Immature natural killer cell (primary cell): ENCODE data around the gene ABCB9. TPM values are rescaled to one million over a fixed set of nuclear protein-coding genes. Genes with fewer than 3 reads are reported as not detected.

Experiments
- DNase-seq, 3 donors: peaks; one replicate each; pipeline ENCODE4 v3.0.0; 2022; ENCODE audit warnings: mixed read lengths in 1 of 3
- H3K27ac Mint-ChIP-seq, 6 donors: one replicate each; pipeline ENCODE4 v1.8.0; 2020; ENCODE audit warnings: mixed read lengths in 6 of 6, mild to moderate bottlenecking in 5 of 6, inconsistent platforms in 4 of 6, moderate library complexity in 3 of 6
- H3K27me3 Mint-ChIP-seq, 3 donors: one replicate each; pipeline ENCODE4 v1.8.0; 2020 to 2021; ENCODE audit warnings: low read depth in 3 of 3, mild to moderate bottlenecking in 3 of 3, mixed read lengths in 3 of 3, moderate library complexity in 3 of 3, inconsistent platforms in 1 of 3
- H3K36me3 Mint-ChIP-seq, 3 donors: one replicate each; pipeline ENCODE4 v1.8.0; 2020; ENCODE audit warnings: mixed read lengths in 3 of 3, inconsistent platforms in 2 of 3, mild to moderate bottlenecking in 2 of 3
- H3K4me1 Mint-ChIP-seq, 2 donors: one replicate each; pipeline ENCODE4 v1.8.0; 2020; ENCODE audit warnings: inconsistent platforms in 2 of 2, mild to moderate bottlenecking in 2 of 2, mixed read lengths in 2 of 2, moderate library complexity in 1 of 2
- H3K4me3 Mint-ChIP-seq, 5 donors: one replicate each; pipeline ENCODE4 v1.8.0; 2020; ENCODE audit warnings: mild to moderate bottlenecking in 5 of 5, mixed read lengths in 5 of 5, inconsistent platforms in 3 of 5, moderate library complexity in 3 of 5
- H3K9me3 Mint-ChIP-seq, 6 donors: one replicate each; pipeline ENCODE4 v1.8.0; 2020; ENCODE audit warnings: mild to moderate bottlenecking in 6 of 6, mixed read lengths in 6 of 6, inconsistent platforms in 4 of 6, moderate library complexity in 3 of 6
- polyA plus RNA-seq, 3 donors: library from polyadenylated mRNA; unstranded; fragments of 300-500 nt; fragmentation: Illumina TruSeq; gene quantifications; one replicate each; pipeline ENCODE4 v1.2.3, GENCODE V29; 2021

ABCB9 gene
- polyA plus RNA-seq, 3 donors from 2014 or later: 0.31 to 0.44 TPM; not detected in 1

DNA sequence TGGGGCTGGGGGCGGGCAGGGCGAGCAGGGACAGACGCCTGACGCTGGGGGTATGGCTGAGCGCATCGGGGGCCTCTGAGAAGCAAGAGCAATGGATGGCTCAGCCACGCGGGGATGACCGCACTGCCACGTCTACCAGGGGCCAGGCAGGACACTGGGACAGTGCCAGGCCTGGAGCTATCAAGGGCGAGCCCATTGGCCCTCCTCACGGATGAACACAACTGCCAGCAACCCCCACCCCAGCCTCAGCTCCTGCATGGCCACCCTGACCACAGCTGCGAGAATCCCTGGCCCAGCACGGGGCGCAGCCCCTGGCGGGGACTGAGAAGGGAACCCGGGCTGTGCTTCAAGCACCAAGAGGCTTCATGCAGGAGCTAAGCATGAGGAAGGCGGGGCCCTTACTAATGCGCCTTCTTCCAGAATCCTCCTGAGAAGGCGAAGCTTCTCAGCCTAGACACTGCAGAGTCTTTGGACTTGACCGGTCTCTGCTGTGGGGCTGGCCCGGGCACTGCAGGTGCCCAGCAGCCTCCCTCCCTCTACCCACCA lies 23.7 kb upstream of the ABCB9 start:
- H3K27ac Mint-ChIP-seq: no peak overlapping the region
- H3K4me3 Mint-ChIP-seq: no peak overlapping the region
- peaks cover 0 to 5% (median 2%) of the 10 kb centered on the region in 3 donors for H3K36me3 Mint-ChIP-seq
- H3K4me1 Mint-ChIP-seq: peaks cover 3 to 5% of the 10 kb centered on the region in 2 donors
- H3K9me3 Mint-ChIP-seq: no peaks in the 10 kb centered on the region
- peaks cover 0 to 5% (median 0%) of the 10 kb centered on the region in 3 donors for H3K27me3 Mint-ChIP-seq
- DNase-seq: no peak

DNA sequence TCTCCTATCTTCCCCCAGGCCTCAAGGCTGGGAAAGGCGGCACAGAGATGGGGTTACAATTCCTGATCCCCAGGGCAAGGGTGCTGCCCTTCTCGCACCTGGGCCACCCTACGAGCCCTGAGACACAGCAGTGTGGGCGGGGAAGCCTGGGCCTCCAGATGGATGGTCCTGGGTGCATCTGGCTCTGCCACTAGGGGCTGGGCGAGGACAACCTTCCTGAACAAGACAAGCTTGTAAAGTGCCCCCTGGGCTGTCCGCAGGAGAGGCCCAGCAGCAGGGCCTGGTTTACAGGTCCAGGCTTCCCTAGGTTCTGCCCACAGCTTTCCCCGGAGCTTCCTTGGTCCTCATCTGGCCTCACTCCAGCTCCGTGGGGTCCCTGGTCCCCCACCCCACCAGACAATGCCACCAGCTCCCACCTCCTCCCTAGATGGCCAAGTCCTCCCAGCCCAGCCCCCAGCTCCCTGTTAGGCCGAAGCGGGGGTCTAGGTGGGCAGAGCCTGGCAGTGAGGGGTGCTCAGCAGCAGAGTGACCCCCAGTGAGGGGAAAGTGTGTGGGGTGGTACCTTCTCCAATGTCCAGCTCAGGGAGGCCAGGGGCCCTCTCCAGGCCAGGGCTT lies 23.1 kb upstream of the ABCB9 start:
- Mint-ChIP-seq H3K27ac (no peak overlapping the region), H3K4me3 (no peak overlapping the region), H3K4me1 (peaks cover 9 to 11% of the 10 kb centered on the region in 2 donors), H3K9me3 (no peaks in the 10 kb centered on the region), H3K36me3 (peaks cover 0 to 8% (median 5%) of the 10 kb centered on the region in 3 donors), H3K27me3 (peaks cover 0 to 5% (median 0%) of the 10 kb centered on the region in 3 donors)
- DNase-seq: no peak

- Mint-ChIP-seq H3K4me3 (no peak overlapping the region), H3K27ac (no peak overlapping the region), H3K27me3 (peaks cover 0 to 5% (median 0%) of the 10 kb centered on the region in 3 donors), H3K4me1 (peaks cover 16 to 17% of the 10 kb centered on the region in 2 donors), H3K36me3 (peaks cover 0 to 11% (median 5%) of the 10 kb centered on the region in 3 donors), H3K9me3 (no peaks in the 10 kb centered on the region)
- no peak for DNase-seq
Observed at GRCh38 chr12:122988612-122989212, 22.4 kb upstream of the ABCB9 start.

GRCh38 chr12:122988036-122988435 lies 21.8 kb upstream of the ABCB9 start:
- Mint-ChIP-seq H3K9me3 (no peaks in the 10 kb centered on the region), H3K4me1 (peaks cover 22 to 23% of the 10 kb centered on the region in 2 donors), H3K36me3 (peaks cover 0 to 11% (median 5%) of the 10 kb centered on the region in 3 donors), H3K27ac (no peak overlapping the region), H3K27me3 (peaks cover 0 to 5% (median 0%) of the 10 kb centered on the region in 3 donors), H3K4me3 (no peak overlapping the region)
- DNase-seq: no peak

DNA sequence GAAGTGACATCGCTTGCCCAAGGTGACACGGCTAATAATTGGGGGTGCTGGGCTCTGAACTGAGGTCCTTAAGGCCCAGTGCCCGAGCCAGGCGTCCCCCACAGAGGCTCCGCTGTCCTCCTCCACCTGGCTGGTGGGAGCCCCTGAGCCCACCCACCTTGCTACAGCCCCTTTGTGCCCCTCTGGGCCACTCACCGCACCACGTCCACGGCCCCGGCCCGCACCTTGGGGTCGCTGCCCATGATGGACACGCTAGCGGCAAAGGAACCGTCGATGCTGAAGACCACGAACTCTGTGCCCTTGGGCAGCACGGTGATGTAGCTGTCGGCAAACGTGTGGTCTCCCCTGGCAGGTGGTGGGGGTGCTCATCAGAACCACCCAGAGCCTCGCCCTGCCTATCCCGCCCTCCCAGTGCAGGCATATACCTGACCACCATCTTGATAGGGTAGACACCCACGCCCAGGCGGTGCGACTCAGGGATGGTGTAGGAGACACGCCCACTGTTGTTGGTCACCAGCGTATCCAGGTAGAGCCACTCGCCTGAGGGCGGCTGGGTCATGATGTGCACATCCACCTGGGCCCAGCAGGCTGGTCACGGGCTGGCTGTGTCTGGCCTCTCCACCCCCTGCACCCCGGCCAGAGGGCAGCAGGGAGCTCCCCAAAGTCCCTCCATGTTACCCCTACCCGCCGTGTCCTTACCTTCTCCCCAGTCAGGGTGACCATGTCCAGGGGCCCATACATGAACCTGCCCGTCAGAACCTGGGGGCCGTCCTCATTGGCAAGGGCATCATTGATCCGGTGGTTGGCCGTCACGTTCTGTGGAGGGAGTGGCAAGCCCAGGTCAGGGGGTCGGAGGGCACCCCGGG lies 21.1 kb upstream of the ABCB9 start:
- H3K4me3 Mint-ChIP-seq: no peak overlapping the region
- peak overlapping the region in 1 of 6 donors; percentile 23 for H3K27ac Mint-ChIP-seq
- DNase-seq: no peak
- H3K9me3 Mint-ChIP-seq: no peaks in the 10 kb centered on the region
- H3K27me3 Mint-ChIP-seq: peaks cover 0 to 6% (median 3%) of the 10 kb centered on the region in 3 donors
- peaks cover 0 to 11% (median 5%) of the 10 kb centered on the region in 3 donors for H3K36me3 Mint-ChIP-seq
- H3K4me1 Mint-ChIP-seq: peaks cover 28 to 31% of the 10 kb centered on the region in 2 donors

DNA sequence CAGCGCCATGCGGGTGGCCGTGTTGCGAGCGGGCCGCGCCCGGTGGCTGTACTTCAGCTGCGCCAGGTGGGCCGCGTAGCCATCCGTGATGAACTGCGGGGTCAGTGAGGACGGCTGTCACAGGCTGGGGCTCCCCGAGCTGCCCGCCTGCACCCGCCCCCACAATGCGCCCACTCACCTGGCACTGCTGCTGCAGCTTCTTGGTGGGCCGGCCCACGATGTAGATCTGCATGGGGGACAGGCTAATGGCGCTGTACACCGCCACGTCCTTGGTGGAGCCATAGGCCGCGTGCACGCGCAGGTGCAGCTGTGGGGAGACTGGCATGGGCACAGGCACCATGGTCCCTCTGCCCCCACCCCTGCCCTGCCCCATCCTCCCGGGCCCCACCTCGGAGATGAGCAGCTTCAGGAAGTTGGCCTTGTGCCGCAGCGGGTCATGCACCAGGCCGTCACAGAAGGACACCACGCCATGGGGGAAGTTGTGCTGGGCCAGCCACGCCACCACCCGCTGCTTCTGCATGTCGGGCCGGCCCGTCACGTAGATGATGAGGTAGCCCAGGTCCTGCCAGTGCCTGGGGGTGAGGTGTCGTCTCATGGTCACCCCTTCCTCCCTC lies 20.1 kb upstream of the ABCB9 start:
- peaks cover 0 to 11% (median 5%) of the 10 kb centered on the region in 3 donors for H3K36me3 Mint-ChIP-seq
- H3K4me1 Mint-ChIP-seq: peaks cover 38 to 40% of the 10 kb centered on the region in 2 donors
- no peak for DNase-seq
- no peaks in the 10 kb centered on the region for H3K9me3 Mint-ChIP-seq
- no peak overlapping the region for H3K4me3 Mint-ChIP-seq
- H3K27me3 Mint-ChIP-seq: peaks cover 0 to 7% (median 3%) of the 10 kb centered on the region in 3 donors
- no peak overlapping the region for H3K27ac Mint-ChIP-seq

DNA sequence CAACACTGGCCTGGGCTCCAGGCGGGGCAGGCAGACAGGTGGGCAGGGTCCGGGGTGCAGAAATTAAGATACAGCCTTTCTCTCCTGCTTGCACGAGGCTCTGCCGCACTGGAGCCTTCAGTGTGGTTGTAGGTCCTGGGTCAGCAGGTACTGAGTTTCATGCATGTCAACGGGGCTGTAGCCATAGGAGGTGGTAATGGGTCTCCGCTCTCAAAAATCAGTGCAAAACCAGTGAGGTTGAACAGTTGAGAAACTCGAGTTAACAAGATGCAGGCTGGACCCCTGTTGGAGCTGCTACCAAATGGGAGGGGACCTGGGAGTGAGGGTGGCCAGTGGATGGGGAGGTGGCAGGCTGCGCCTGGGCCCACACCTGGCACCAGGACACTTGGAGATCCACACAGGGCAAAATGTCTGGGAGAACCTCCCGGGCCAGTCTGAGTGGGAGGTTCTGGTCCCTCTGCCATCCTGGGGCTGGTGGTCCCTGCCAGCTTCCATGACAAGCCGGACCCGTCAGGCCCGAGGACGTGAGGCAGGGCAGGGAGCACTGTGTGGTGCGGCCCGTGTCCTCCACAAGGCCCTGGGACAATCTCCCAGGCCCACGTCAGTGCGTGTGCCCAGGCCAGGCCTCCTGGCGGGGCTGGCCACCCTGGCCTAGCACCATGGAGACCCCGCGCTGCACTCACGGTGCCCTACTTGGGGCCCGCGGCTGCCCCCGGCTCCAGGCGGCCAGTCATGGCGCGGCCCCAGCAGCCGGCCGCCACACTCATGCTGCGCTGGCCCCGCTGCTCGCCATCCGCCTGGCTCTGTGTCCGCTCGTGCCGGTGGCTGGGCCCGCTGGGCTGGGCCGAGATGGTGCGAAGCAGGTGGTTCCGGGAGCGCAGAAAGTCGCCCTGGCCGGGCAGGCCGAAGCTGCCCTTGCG lies 19.3 kb upstream of the ABCB9 start:
- H3K4me1 Mint-ChIP-seq: peaks cover 38 to 45% of the 10 kb centered on the region in 2 donors
- no peak for DNase-seq
- H3K27me3 Mint-ChIP-seq: peaks cover 0 to 5% (median 3%) of the 10 kb centered on the region in 3 donors
- H3K27ac Mint-ChIP-seq: peak overlapping the region in 3 of 6 donors; percentile 17 to 81 (median 28)
- peaks cover 0 to 11% (median 5%) of the 10 kb centered on the region in 3 donors for H3K36me3 Mint-ChIP-seq
- H3K9me3 Mint-ChIP-seq: no peaks in the 10 kb centered on the region
- H3K4me3 Mint-ChIP-seq: peak overlapping the region in 1 of 5 donors; percentile 42

DNA sequence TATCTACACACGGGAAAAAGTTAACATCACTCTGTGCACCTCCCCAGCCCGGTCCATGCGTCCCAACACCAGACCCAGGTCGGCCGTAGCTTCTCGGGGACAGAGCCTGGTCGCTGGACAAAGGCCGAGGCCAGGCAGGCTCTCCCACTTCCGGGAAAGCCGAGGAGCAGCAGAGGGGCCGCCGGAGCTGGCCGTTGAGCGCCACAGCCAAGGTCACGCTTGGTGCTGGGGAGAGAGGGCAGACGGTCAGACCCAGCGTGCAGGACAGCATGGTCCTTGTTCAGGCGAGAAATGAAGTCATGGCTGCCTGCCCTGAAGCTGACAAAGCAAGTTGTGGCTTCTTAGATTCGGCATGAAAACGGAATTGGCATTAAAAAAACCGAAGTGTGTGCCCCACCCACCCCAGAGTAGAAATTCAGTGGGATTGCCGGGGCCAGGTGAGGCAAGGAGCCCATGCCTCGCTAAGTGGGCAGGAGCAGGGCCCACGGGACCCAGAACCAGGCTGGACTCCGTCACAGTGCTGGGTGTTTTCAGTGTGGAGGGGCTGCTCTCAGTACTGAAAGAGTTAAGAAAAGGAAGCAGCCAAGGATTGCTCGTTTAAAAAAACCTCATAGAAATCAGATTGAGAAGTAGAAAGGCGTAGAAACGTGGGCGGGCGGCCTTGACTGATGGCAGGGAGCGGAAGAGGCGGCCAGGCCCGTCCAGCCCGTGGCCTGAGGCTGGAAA lies 18.5 kb upstream of the ABCB9 start:
- Mint-ChIP-seq H3K4me3 (peak overlapping the region; percentile 41 to 58 (median 55)), H3K27me3 (peaks cover 0 to 10% (median 3%) of the 10 kb centered on the region in 3 donors), H3K4me1 (peaks cover 42 to 49% of the 10 kb centered on the region in 2 donors), H3K36me3 (peaks cover 0 to 11% (median 5%) of the 10 kb centered on the region in 3 donors), H3K9me3 (no peaks in the 10 kb centered on the region), H3K27ac (peak overlapping the region; percentile 76 to 86 (median 82))
- DNase-seq: no peak

DNA sequence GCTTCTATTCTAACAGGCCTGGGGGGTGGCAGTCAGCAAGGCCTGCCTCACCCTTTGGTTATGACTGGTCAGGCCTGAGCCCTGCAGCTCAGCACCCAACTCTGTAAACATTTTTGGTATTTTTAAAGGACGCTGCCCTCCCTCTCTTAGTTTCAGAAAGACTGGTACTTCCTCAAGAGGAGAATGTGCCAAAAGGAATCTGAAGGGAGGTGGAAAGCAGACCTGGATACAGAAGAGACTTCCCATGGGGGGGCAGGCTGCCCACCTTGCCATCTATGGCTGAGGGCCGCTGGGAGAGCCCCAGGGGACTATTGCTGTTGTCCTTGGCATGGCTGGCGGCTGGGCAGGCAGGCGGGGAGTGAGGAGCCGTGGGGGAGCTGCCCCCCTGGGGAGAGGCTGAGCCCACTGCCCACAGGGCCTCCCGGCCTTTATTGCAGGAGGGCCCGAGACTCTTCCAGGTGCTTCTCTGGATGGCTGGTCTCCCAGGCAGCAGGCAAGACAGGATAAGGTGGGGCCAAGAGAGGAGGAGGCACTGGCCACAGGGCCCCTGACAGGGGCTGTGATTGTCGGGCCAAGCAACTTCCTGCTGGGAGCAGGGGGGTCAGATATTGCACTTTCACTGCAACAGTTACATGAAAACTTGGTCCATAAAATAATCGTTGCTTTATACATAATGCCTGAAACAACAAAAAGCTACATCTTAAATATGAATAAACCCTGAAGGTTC lies 17.7 kb upstream of the ABCB9 start:
- H3K27ac Mint-ChIP-seq: peak overlapping the region; percentile 76 to 86 (median 82)
- peaks cover 48 to 54% of the 10 kb centered on the region in 2 donors for H3K4me1 Mint-ChIP-seq
- H3K36me3 Mint-ChIP-seq: peaks cover 0 to 11% (median 5%) of the 10 kb centered on the region in 3 donors
- H3K27me3 Mint-ChIP-seq: peaks cover 0 to 10% (median 3%) of the 10 kb centered on the region in 3 donors
- no peak for DNase-seq
- H3K4me3 Mint-ChIP-seq: peak overlapping the region; percentile 41 to 65 (median 55)
- H3K9me3 Mint-ChIP-seq: no peaks in the 10 kb centered on the region

DNA sequence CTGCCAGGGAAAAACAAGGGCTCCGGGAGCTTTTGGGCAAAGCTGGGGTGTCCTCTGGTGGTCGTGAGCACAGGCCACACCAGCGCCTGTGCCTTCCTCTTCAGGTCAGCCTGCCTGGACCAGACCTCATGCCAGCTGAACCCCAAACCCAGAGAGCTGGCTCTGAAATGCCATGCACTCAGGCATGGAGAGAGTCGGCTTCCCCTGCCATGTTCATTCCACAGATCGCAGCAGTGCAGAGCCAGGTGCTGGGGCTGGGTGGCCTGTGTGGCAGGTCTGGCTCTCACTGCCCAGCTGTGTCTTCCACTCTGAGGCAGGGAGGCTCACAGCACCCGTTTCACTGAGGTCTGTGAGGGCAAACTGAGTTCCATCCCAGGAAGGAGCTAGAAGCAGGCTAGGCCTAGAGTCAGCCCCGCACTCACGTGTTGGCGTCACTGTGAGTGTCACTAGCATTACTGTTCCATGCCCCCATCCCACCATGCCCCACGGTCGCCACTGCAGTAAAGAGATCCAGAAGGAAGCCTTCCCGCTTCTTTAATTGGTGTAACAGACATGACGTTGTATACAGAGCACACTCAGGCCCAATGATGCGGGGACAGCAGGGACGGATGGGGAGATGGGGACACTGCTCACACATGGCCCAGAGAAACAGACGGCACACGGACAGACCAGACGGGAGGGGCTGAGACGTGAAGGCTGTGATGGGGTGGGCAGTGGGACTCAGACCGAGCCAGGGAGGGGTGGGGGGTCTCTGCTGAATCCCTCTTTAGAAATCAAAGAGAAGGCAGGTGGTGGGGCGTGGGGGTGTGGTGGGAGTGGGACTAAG lies 16.9 kb upstream of the ABCB9 start:
- Mint-ChIP-seq H3K27ac (peak overlapping the region; percentile 53 to 86 (median 75)), H3K4me3 (peak overlapping the region; percentile 19 to 65 (median 40))

DNA sequence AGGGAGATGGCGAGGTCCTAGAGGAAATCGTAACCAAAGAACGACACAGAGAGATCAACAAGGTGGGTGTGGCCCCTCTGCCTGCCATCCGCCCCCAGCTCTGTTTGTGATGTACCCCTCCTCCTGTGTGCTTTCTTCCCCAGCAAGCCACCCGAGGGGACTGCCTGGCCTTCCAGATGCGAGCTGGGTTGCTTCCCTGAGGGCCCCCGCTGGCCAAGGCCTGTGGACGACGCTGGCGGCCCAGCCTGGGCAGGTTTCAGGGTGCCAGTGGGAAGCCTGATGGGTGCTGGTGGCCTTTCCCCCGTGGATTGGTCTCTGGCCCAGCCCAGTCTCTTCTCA lies 16.2 kb upstream of the ABCB9 start:
- no peak for DNase-seq
- H3K27ac Mint-ChIP-seq: peak overlapping the region in 3 of 6 donors; percentile 57 to 84 (median 83)
- peak overlapping the region; percentile 59 to 84 (median 65) for H3K4me3 Mint-ChIP-seq
- H3K36me3 Mint-ChIP-seq: peaks cover 0 to 11% (median 5%) of the 10 kb centered on the region in 3 donors
- H3K27me3 Mint-ChIP-seq: peaks cover 0 to 10% (median 4%) of the 10 kb centered on the region in 3 donors
- peaks cover 48 to 58% of the 10 kb centered on the region in 2 donors for H3K4me1 Mint-ChIP-seq
- H3K9me3 Mint-ChIP-seq: no peaks in the 10 kb centered on the region

More for the DNA sequence above, 16.9 kb upstream of the ABCB9 start:
- no peak for DNase-seq
- no peaks in the 10 kb centered on the region for H3K9me3 Mint-ChIP-seq
- peaks cover 48 to 56% of the 10 kb centered on the region in 2 donors for H3K4me1 Mint-ChIP-seq
- H3K36me3 Mint-ChIP-seq: peaks cover 0 to 11% (median 5%) of the 10 kb centered on the region in 3 donors
- H3K27me3 Mint-ChIP-seq: peaks cover 0 to 10% (median 3%) of the 10 kb centered on the region in 3 donors
